Skin epidermis (tissue), 12 donors: ENCODE data around the gene CCDC152.
"Not testable (repeated sequence)": the region's sequence is repeated elsewhere in the genome, so short reads cannot be mapped to it uniquely, and the experiment has no call there.

Experiments used
- H3K27ac ChIP-seq, 21 experiments: fragments of 200-600 bp; sonication (generic) in 11 of 21; one replicate each; pipeline ENCODE4 v1.5.0; 2020; ENCODE audit warnings: mild to moderate bottlenecking in 3 of 21, inconsistent platforms in 2 of 21, moderate library complexity in 2 of 21
- H3K4me3 ChIP-seq, 7 experiments: fragments of 200-600 bp; sonication (generic) in 2 of 7; one replicate each; pipeline ENCODE4 v1.5.0; 2020; ENCODE audit warnings: inconsistent platforms in 2 of 7, mild to moderate bottlenecking in 2 of 7, moderate library complexity in 1 of 7

CCDC152 gene

GRCh38 chr5:42840269-42840668 is 83.7 kb downstream of the CCDC152 start:
- Histone ChIP-seq H3K4me3 (no peak overlapping the region), H3K27ac (peak overlapping the region in 15 of 21 experiments; percentile 18 to 68 (median 40))

- H3K4me3 ChIP-seq, result no peak overlapping the region
- H3K27ac ChIP-seq, result peak overlapping the region in 13 of 21 experiments; percentile 20 to 68 (median 51)
These were observed 84.4 kb downstream of the CCDC152 start for GRCh38 chr5:42840842-42841567.

GRCh38 chr5:42842921-42843641 is 86.5 kb downstream of the CCDC152 start:
- H3K27ac ChIP-seq, result peak overlapping the region in 2 of 21 experiments; percentile 28 to 50
- no peak overlapping the region for H3K4me3 ChIP-seq

GRCh38 chr5:42843675-42844292 is 87.2 kb downstream of the CCDC152 start:
- H3K27ac ChIP-seq, result peak overlapping the region in 1 of 21 experiments; percentile 50
- no peak overlapping the region for H3K4me3 ChIP-seq

GRCh38 chr5:42844408-42844807 is 87.8 kb downstream of the CCDC152 start:
- H3K27ac ChIP-seq, H3K4me3 ChIP-seq: not testable (repeated sequence)

GRCh38 chr5:42848545-42848944 is 91.9 kb downstream of the CCDC152 start:
- Histone ChIP-seq H3K27ac (no peak overlapping the region), H3K4me3 (no peak overlapping the region)

GRCh38 chr5:42851481-42851880 is 94.9 kb downstream of the CCDC152 start:
- no peak overlapping the region for H3K4me3 ChIP-seq
- H3K27ac ChIP-seq, result no peak overlapping the region
